Fibroblast of villous mesenchyme (primary cell): Measurements from ENCODE around the gene TPCN1. TPM values are rescaled to one million over a fixed set of nuclear protein-coding genes. Genes with fewer than 3 reads are reported as not detected.
"Not testable (repeated sequence)": the region's sequence is repeated elsewhere in the genome, so short reads cannot be mapped to it uniquely, and the experiment has no call there.

Source experiments
- DNase-seq: peaks from one replicate; pipeline ENCODE4 v3.0.0-alpha.2; 2010; ENCODE audit warnings: low read depth
- H3K4me3 ChIP-seq: 2 replicates; pipeline ENCODE4 v1.5.1; 2011; ENCODE audit warnings: low read depth, mild to moderate bottlenecking, low read length
- CTCF ChIP-seq: IDR thresholded peaks from 2 replicates; pipeline ENCODE4 v1.5.1; 2012; ENCODE audit warnings: low read depth, mild to moderate bottlenecking, low read length; ENCODE audit not compliant: insufficient read depth
- total RNA-seq: library from RNA; depleted of rRNA; stranded (reverse); fragments of >200 nt; gene quantifications from 2 replicates; pipeline ENCODE4 v1.2.3, GENCODE V29; 2012

TPCN1 gene
- total RNA-seq, 1 donor = 25.9 TPM

GRCh38 chr12:113202300-113203075 lies 18.8 kb upstream of the TPCN1 start:
- DNase-seq = no peak
- TF ChIP-seq CTCF = no peak
- no peak overlapping the region for H3K4me3 ChIP-seq

- TF ChIP-seq CTCF = no peak
- H3K4me3 ChIP-seq = no peak overlapping the region
- peak; percentile 79 for DNase-seq
These were observed 17.2 kb upstream of the TPCN1 start for GRCh38 chr12:113203852-113204760.

- H3K4me3 ChIP-seq = no peak overlapping the region
- no peak for TF ChIP-seq CTCF
- peak; percentile 46 for DNase-seq
These were observed 16.5 kb upstream of the TPCN1 start for GRCh38 chr12:113204804-113205203.

GRCh38 chr12:113206802-113207201 lies 14.5 kb upstream of the TPCN1 start:
- not testable (repeated sequence) for DNase-seq, H3K4me3 ChIP-seq

- DNase-seq = peak; percentile 44
- TF ChIP-seq CTCF = no peak
- H3K4me3 ChIP-seq = no peak overlapping the region
These were observed 13.6 kb upstream of the TPCN1 start for GRCh38 chr12:113207613-113208040.

- TF ChIP-seq CTCF = no peak
- H3K4me3 ChIP-seq = no peak overlapping the region
- peak; percentile 86 for DNase-seq
These were observed 13.0 kb upstream of the TPCN1 start for GRCh38 chr12:113208041-113208934.
